GM10266 (cell line): ENCODE data around the gene ITPA.

Source experiments
- DNase-seq: peaks from one replicate; pipeline ENCODE4 v3.0.0; 2012; ENCODE audit errors: extremely low spot score
- TF ChIP-seq, protein P1 (sequence below): IDR thresholded peaks from 2 replicates; pipeline ENCODE4 v1.5.1; 2012; ENCODE audit warnings: mild to moderate bottlenecking, low read depth; ENCODE audit not compliant: control insufficient read depth, insufficient read depth; ENCODE audit errors: missing control alignments

Gene ITPA

GRCh38 chr20:3262566-3262965, 53.3 kb downstream of the ITPA start:
- no peak for DNase-seq

GRCh38 chr20:3270051-3270450, 60.8 kb downstream of the ITPA start:
- TF ChIP-seq, protein P1, sequence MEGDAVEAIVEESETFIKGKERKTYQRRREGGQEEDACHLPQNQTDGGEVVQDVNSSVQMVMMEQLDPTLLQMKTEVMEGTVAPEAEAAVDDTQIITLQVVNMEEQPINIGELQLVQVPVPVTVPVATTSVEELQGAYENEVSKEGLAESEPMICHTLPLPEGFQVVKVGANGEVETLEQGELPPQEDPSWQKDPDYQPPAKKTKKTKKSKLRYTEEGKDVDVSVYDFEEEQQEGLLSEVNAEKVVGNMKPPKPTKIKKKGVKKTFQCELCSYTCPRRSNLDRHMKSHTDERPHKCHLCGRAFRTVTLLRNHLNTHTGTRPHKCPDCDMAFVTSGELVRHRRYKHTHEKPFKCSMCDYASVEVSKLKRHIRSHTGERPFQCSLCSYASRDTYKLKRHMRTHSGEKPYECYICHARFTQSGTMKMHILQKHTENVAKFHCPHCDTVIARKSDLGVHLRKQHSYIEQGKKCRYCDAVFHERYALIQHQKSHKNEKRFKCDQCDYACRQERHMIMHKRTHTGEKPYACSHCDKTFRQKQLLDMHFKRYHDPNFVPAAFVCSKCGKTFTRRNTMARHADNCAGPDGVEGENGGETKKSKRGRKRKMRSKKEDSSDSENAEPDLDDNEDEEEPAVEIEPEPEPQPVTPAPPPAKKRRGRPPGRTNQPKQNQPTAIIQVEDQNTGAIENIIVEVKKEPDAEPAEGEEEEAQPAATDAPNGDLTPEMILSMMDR = no peak
- DNase-seq = no peak

More at GRCh38 chr20:3262566-3262965, 53.3 kb downstream of the ITPA start:
- TF ChIP-seq, protein P1 = no peak

DNA sequence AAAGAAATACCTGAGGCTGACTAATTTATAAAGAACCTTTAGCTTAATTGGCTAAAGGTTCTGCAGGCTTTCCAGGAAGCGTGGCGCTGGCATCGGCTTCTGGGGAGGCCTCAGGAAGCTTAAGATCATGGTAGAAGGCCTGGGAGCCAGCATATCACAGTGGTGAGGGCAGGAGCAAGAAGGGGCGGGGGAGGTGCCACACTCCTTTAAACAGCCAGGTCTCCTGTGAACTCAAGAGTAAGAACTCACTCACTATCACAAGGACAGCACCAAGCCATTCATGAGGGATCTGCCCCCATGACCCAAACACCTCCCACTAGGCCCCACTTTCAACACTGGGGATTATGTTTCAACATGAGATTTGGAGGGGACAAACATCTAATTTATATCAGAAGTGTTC, 64.1 kb downstream of the ITPA start:
- DNase-seq = no peak
- TF ChIP-seq, protein P1 = no peak
